Esophagus muscularis mucosa (tissue), 4 donors: ENCODE measurements around the gene PITPNM1.

ENCODE experiments used
- CTCF ChIP-seq, 3 experiments: fragments of 200-600 bp in 2 of 3; fragments of 450-650 bp in 1 of 3; sonication (generic) in 2 of 3; IDR thresholded peaks; one replicate each; pipeline ENCODE4 v1.5.1; 2017 to 2019; ENCODE audit warnings: antibody characterized with exemption in 3 of 3, mild to moderate bottlenecking in 2 of 3, moderate library complexity in 1 of 3
- EP300 ChIP-seq: sonication (generic); formaldehyde crosslinking; IDR thresholded peaks from one replicate; pipeline ENCODE4 v1.6.1; 2017; ENCODE audit warnings: antibody characterized with exemption
- POLR2A ChIP-seq: fragments of 450-650 bp; IDR thresholded peaks from one replicate; pipeline ENCODE4 v1.6.1; 2017; ENCODE audit warnings: antibody characterized with exemption, moderate library complexity, mild to moderate bottlenecking, low read depth
- POLR2AphosphoS5 ChIP-seq, 2 donors: sonication (generic); formaldehyde crosslinking; IDR thresholded peaks; one replicate each; pipeline ENCODE4 v1.6.1; 2017; ENCODE audit warnings: antibody characterized with exemption in 2 of 2

GRCh38 chr11:67457453-67457852 is 47.7 kb downstream of the PITPNM1 start:
- TF ChIP-seq CTCF (IDR thresholded peaks at IDR 0.05), result no peak
- TF ChIP-seq EP300, result no peak
- no peak for TF ChIP-seq POLR2AphosphoS5 (IDR thresholded peaks at IDR 0.05)
- no peak for TF ChIP-seq POLR2A
